ENCODE data around the gene SNTG2. TPM values are rescaled to one million over a fixed set of nuclear protein-coding genes. Genes with fewer than 3 reads are reported as not detected.

The SNTG2 gene
- total and polyA plus RNA-seq, 10 of the 15 experiments (the other 5 are each of a cell fraction or from before 2014, with no cell fraction given): not detected

DNA sequence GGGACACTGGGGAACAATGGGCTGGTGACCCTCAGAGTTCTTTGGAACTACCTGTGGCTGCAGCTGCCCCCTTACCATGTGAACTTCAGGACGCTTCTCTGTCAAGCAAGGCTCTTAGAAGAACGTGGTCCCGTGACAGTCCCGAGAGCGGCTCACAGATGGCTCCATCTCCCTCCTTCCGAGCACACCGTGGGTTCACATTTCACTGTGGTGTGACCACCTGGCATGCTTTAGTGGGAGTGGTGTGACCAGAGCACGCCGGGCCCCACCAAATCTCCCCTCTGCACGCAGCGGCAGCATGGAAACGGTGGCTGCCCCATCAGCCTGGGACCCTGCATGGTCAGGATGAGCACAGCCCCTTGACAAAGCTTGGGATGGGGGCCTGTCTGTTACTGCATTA is 452.9 kb downstream of the SNTG2 start:
- Histone ChIP-seq H2AFZ (ENCODE audit: control insufficient read depth, low read depth, low read length) (no peak overlapping the region), H4K20me1 (ENCODE audit: control insufficient read depth, insufficient read depth) (no peaks in the 10 kb centered on the region), H3K27me3 (replicated peaks in 1 of 2; ENCODE audit: control insufficient read depth in 2 of 2, insufficient read depth in 2 of 2, low read length in 1 of 2) (no peaks in the 10 kb centered on the region), H3K36me3 (ENCODE audit: control insufficient read depth in 2 of 2, insufficient read depth in 2 of 2, low read length in 1 of 2) (no peaks in the 10 kb centered on the region), H3K4me3 (no peak overlapping the region), H3K9ac (ENCODE audit: control insufficient read depth, insufficient read depth, low read length) (no peak overlapping the region), H3K4me2 (ENCODE audit: control insufficient read depth, insufficient read depth) (no peak overlapping the region), H3K27ac (ENCODE audit: control insufficient read depth, insufficient read depth) (no peak overlapping the region), H3K4me1 (ENCODE audit: control insufficient read depth, insufficient read depth, low read length) (no peaks in the 10 kb centered on the region), H3K9me3 (replicated peaks; ENCODE audit: control insufficient read depth, insufficient read depth, low read length) (no peaks in the 10 kb centered on the region; the same call in 1 of the 3 replicates), H3K79me2 (ENCODE audit: control insufficient read depth, insufficient read depth, low read length) (no peaks in the 10 kb centered on the region)
- ChIA-PET CTCF (no interaction called here), SMC1A (ENCODE audit: uncharacterized antibody, unreplicated experiment) (no interaction called here), POLR2A (no interaction called here), RAD21 (ENCODE audit: unreplicated experiment) (no interaction called here)
- FAIRE-seq (no peak), ATAC-seq (no peak), DNase-seq (ENCODE audit: low read depth, low spot score) (no peak)
- in situ Hi-C loops (cut with MboI): no loop called here
- no TSS peak for BruUV-seq (replicated peaks)
- TF ChIP-seq TCF7 (IDR thresholded peaks at IDR 0.05; ENCODE audit: borderline replicate concordance): no peak
- no peak for TF ChIP-seq STAT3 (IDR thresholded peaks at IDR 0.05; ENCODE audit: low read depth, low read length)
- TF ChIP-seq ZNF24 (IDR thresholded peaks at IDR 0.05): no peak
- no peak for TF ChIP-seq RUNX3 (IDR thresholded peaks at IDR 0.05; ENCODE audit: low read length)
- TF ChIP-seq SMAD1 (IDR thresholded peaks at IDR 0.05; ENCODE audit: low read depth, partially characterized antibody): no peak
- no peak for TF ChIP-seq SUPT20H (IDR thresholded peaks at IDR 0.05; ENCODE audit: borderline replicate concordance, control insufficient read depth, low read depth, low read length)
- TF ChIP-seq, protein P1, sequence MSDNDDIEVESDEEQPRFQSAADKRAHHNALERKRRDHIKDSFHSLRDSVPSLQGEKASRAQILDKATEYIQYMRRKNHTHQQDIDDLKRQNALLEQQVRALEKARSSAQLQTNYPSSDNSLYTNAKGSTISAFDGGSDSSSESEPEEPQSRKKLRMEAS (IDR thresholded peaks at IDR 0.05; ENCODE audit: low read depth, low read length): no peak
- no peak for TF ChIP-seq CBFB (IDR thresholded peaks at IDR 0.05; ENCODE audit: low read depth)
- no peak for TF ChIP-seq NFYB (IDR thresholded peaks at IDR 0.05; ENCODE audit: insufficient read depth, low read depth, low read length)
- TF ChIP-seq, protein P2, sequence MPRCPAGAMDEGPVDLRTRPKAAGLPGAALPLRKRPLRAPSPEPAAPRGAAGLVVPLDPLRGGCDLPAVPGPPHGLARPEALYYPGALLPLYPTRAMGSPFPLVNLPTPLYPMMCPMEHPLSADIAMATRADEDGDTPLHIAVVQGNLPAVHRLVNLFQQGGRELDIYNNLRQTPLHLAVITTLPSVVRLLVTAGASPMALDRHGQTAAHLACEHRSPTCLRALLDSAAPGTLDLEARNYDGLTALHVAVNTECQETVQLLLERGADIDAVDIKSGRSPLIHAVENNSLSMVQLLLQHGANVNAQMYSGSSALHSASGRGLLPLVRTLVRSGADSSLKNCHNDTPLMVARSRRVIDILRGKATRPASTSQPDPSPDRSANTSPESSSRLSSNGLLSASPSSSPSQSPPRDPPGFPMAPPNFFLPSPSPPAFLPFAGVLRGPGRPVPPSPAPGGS (IDR thresholded peaks at IDR 0.05; ENCODE audit: borderline replicate concordance, insufficient read depth, low read depth, low read length, poor library complexity, severe bottlenecking): no peak
- no peak for TF ChIP-seq EED (IDR thresholded peaks at IDR 0.05; ENCODE audit: low read depth)
- TF ChIP-seq NRF1 (conservative IDR thresholded peaks at IDR 0.05; ENCODE audit: low read depth, low read length): no peak
- TF ChIP-seq PML (IDR thresholded peaks at IDR 0.05; ENCODE audit: low read length): no peak
- TF ChIP-seq ZBTB4 (CRISPR knock-in tag; IDR thresholded peaks at IDR 0.05): no peak
- no peak for TF ChIP-seq POU2F2 (IDR thresholded peaks at IDR 0.05; ENCODE audit: borderline replicate concordance, low read depth, low read length)
- intact Hi-C loops (cut with micrococcal nuclease; ENCODE audit: unreplicated experiment): no loop called here
- 42% methylated on average over 12 of the region's 12 CpGs for WGBS (ENCODE audit: insufficient coverage, insufficient replicate concordance, low lambda C conversion rate, missing lambda C conversion rate)
